ENCODE measurements around the gene TMEM52. TPM values are rescaled to one million over a fixed set of nuclear protein-coding genes. Genes with fewer than 3 reads are reported as not detected.

The TMEM52 gene
- total RNA-seq, 2 experiments from 2014 or later = 1.7 to 2.5 TPM

GRCh38 chr1:1869469-1869868 is 49.6 kb downstream of the TMEM52 start:
- Histone ChIP-seq H3K4me3 (ENCODE audit: low read depth, low read length, poor library complexity, severe bottlenecking) (no peak overlapping the region), H3K36me3 (ENCODE audit: insufficient read depth, low read length) (peaks cover 94% of the 10 kb centered on the region), H3K9me2 (ENCODE audit: insufficient read depth, low read length) (no peaks in the 10 kb centered on the region), H3K27ac (ENCODE audit: low read depth, low read length, poor library complexity, severe bottlenecking) (peak overlapping the region; percentile 54), H3K4me1 (ENCODE audit: insufficient read depth, low read length, poor library complexity, severe bottlenecking) (peaks cover 37% of the 10 kb centered on the region), H3K79me2 (ENCODE audit: insufficient read depth, low read depth, low read length) (peaks cover 100% of the 10 kb centered on the region), H3K9me3 (ENCODE audit: low read length) (peaks cover 4% of the 10 kb centered on the region; the same call in 1 of the 2 replicates), H4K20me1 (ENCODE audit: insufficient read depth, low read length) (peaks cover 22% of the 10 kb centered on the region), H3K4me2 (ENCODE audit: low read length) (peak overlapping the region; percentile 12; the same call in 1 of the 2 replicates), H2AFZ (ENCODE audit: low read length) (no peak overlapping the region)
- ChIA-PET POLR2A (interaction anchor here (0.5 to 1.0 kb wide), 8 partner anchors 11 to 60 kb away, joined by 3 to 9 read pairs (median 4); no protein-coding TSS in a partner anchor), CTCF (ENCODE audit: unreplicated experiment) (no interaction called here)
- TF ChIP-seq, protein P1, sequence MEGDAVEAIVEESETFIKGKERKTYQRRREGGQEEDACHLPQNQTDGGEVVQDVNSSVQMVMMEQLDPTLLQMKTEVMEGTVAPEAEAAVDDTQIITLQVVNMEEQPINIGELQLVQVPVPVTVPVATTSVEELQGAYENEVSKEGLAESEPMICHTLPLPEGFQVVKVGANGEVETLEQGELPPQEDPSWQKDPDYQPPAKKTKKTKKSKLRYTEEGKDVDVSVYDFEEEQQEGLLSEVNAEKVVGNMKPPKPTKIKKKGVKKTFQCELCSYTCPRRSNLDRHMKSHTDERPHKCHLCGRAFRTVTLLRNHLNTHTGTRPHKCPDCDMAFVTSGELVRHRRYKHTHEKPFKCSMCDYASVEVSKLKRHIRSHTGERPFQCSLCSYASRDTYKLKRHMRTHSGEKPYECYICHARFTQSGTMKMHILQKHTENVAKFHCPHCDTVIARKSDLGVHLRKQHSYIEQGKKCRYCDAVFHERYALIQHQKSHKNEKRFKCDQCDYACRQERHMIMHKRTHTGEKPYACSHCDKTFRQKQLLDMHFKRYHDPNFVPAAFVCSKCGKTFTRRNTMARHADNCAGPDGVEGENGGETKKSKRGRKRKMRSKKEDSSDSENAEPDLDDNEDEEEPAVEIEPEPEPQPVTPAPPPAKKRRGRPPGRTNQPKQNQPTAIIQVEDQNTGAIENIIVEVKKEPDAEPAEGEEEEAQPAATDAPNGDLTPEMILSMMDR (conservative IDR thresholded peaks at IDR 0.05; ENCODE audit: low read length) = no peak
- TF ChIP-seq EZH2phosphoT487 (IDR thresholded peaks at IDR 0.05; ENCODE audit: borderline replicate concordance, low read depth, low read length) = no peak
- intact Hi-C loops (cut with micrococcal nuclease; ENCODE audit: unreplicated experiment) = no loop called here
- no TSS peak for BruUV-seq (replicated peaks)
- no peak for DNase-seq (ENCODE audit: low spot score)

Other genes starting within 250 kb of the TMEM52 start
- 24.2 and 26.6 TPM in 2 replicates for gene SLC35E2B, start 226.5 kb downstream of the TMEM52 start, total RNA-seq (2014; rRNA removed; shearing (Covaris generic))
- 58.9 and 61.2 TPM in 2 replicates for gene SLC35E2B, start 226.5 kb downstream of the TMEM52 start, total RNA-seq (2022)
- 50.9 and 66.1 TPM in 2 replicates for gene CDK11A, start 194.9 kb downstream of the TMEM52 start, total RNA-seq (2014; rRNA removed; shearing (Covaris generic))
- gene CDK11A, start 194.9 kb downstream of the TMEM52 start, total RNA-seq (2022) = 90.5 and 92.1 TPM in 2 replicates
- gene NADK, start 140.8 kb downstream of the TMEM52 start, total RNA-seq (2014; rRNA removed; shearing (Covaris generic)) = 144 and 156 TPM in 2 replicates
- 173 and 184 TPM in 2 replicates for gene NADK, start 140.8 kb downstream of the TMEM52 start, total RNA-seq (2022)
- 86.9 and 101 TPM in 2 replicates for gene GNB1, start 28.2 kb downstream of the TMEM52 start, total RNA-seq (2014; rRNA removed; shearing (Covaris generic))
- 502 and 563 TPM in 2 replicates for gene GNB1, start 28.2 kb downstream of the TMEM52 start, total RNA-seq (2022)
- 0.54 and 0.88 TPM in 2 replicates for gene CALML6, start 4.0 kb downstream of the TMEM52 start, total RNA-seq (2014; rRNA removed; shearing (Covaris generic))
- 2.4 and 5.1 TPM in 2 replicates for gene CALML6, start 4.0 kb downstream of the TMEM52 start, total RNA-seq (2022)
- not detected in 2 replicates for gene CFAP74, start 84.5 kb upstream of the TMEM52 start, total RNA-seq (2014; rRNA removed; shearing (Covaris generic))
- gene CFAP74, start 84.5 kb upstream of the TMEM52 start, total RNA-seq (2022) = not detected in 2 replicates
- gene GABRD, start 100.1 kb upstream of the TMEM52 start, total RNA-seq (2014; rRNA removed; shearing (Covaris generic)) = not detected in 2 replicates
- gene GABRD, start 100.1 kb upstream of the TMEM52 start, total RNA-seq (2022) = not detected in 2 replicates
- 8.0 and 10.2 TPM in 2 replicates for gene PRKCZ, start 131.1 kb upstream of the TMEM52 start, total RNA-seq (2014; rRNA removed; shearing (Covaris generic))
- gene PRKCZ, start 131.1 kb upstream of the TMEM52 start, total RNA-seq (2022) = 10.0 and 13.0 TPM in 2 replicates